Measurements from ENCODE around the gene GANC.

GRCh38 chr15:42324308-42324707 is 51.3 kb downstream of the GANC start:
- TF ChIP-seq CTCF (conservative IDR thresholded peaks at IDR 0.05) (no peak), ZFX (IDR thresholded peaks at IDR 0.05) (no peak)
